ENCODE measurements around the gene ANKRD9.

The ANKRD9 gene

GRCh38 chr14:102508410-102508773 lies 1.2 kb downstream of the ANKRD9 start:
- H2AFZ ChIP-seq (ENCODE audit: low read length) = no peak overlapping the region
- peak overlapping the region; percentile 79 for H3K4me2 ChIP-seq (ENCODE audit: low read length)
- no peaks in the 10 kb centered on the region for H3F3A ChIP-seq (ENCODE audit: insufficient read depth, low read length)
- no peaks in the 10 kb centered on the region for H3K36me3 ChIP-seq (ENCODE audit: insufficient read depth, low read length)
- no peaks in the 10 kb centered on the region for H3K9me3 ChIP-seq (ENCODE audit: low read length)
- peaks cover 5% of the 10 kb centered on the region for H3K4me1 ChIP-seq (ENCODE audit: insufficient read depth, low read length, severe bottlenecking)
- H3K79me2 ChIP-seq (ENCODE audit: insufficient read depth, low read length) = no peaks in the 10 kb centered on the region
- H3K9ac ChIP-seq (ENCODE audit: low read length) = no peak overlapping the region
- no peak for TF ChIP-seq EZH2 (IDR thresholded peaks at IDR 0.05; ENCODE audit: borderline replicate concordance, low read length)
- TF ChIP-seq CTCF (IDR thresholded peaks at IDR 0.05; ENCODE audit: low read length) = no peak
- no peaks in the 10 kb centered on the region for H3K27me3 ChIP-seq (ENCODE audit: insufficient read depth, low read length)
- no peaks in the 10 kb centered on the region for H4K20me1 ChIP-seq (ENCODE audit: insufficient read depth, low read length)
- peak overlapping the region; percentile 61 for H3K4me3 ChIP-seq (ENCODE audit: low read depth, low read length, poor library complexity, severe bottlenecking)
- H3K27ac ChIP-seq (ENCODE audit: low read depth, low read length, poor library complexity, severe bottlenecking) = peak overlapping the region; percentile 66
- no peaks in the 10 kb centered on the region for H3K9me2 ChIP-seq (ENCODE audit: low read depth, low read length)

- no peaks in the 10 kb centered on the region for H3K27me3 ChIP-seq (ENCODE audit: insufficient read depth, low read length)
- H3K4me1 ChIP-seq (ENCODE audit: insufficient read depth, low read length, severe bottlenecking) = peaks cover 5% of the 10 kb centered on the region
- TF ChIP-seq EZH2 (IDR thresholded peaks at IDR 0.05; ENCODE audit: borderline replicate concordance, low read length) (no peak), CTCF (IDR thresholded peaks at IDR 0.05; ENCODE audit: low read length) (no peak)
- 0 out of 2 replicates have a peak overlapping the region, but pooled peaks have one; percentile 79 for H3K4me2 ChIP-seq (ENCODE audit: low read length)
- no peak overlapping the region for H3K27ac ChIP-seq (ENCODE audit: low read depth, low read length, poor library complexity, severe bottlenecking)
- no peaks in the 10 kb centered on the region for H3F3A ChIP-seq (ENCODE audit: insufficient read depth, low read length)
- H3K9me3 ChIP-seq (ENCODE audit: low read length) = no peaks in the 10 kb centered on the region
- no peak overlapping the region for H2AFZ ChIP-seq (ENCODE audit: low read length)
- no peaks in the 10 kb centered on the region for H3K36me3 ChIP-seq (ENCODE audit: insufficient read depth, low read length)
- H3K79me2 ChIP-seq (ENCODE audit: insufficient read depth, low read length) = no peaks in the 10 kb centered on the region
- H4K20me1 ChIP-seq (ENCODE audit: insufficient read depth, low read length) = no peaks in the 10 kb centered on the region
- H3K4me3 ChIP-seq (ENCODE audit: low read depth, low read length, poor library complexity, severe bottlenecking) = no peak overlapping the region
- no peak overlapping the region for H3K9ac ChIP-seq (ENCODE audit: low read length)
- no peaks in the 10 kb centered on the region for H3K9me2 ChIP-seq (ENCODE audit: low read depth, low read length)
Measured at GRCh38 chr14:102507857-102508312, 1.7 kb downstream of the ANKRD9 start.

- TF ChIP-seq CTCF (IDR thresholded peaks at IDR 0.05; ENCODE audit: low read length) (no peak), EZH2 (IDR thresholded peaks at IDR 0.05; ENCODE audit: borderline replicate concordance, low read length) (no peak)
- Histone ChIP-seq H3K36me3 (ENCODE audit: insufficient read depth, low read length) (no peaks in the 10 kb centered on the region), H3F3A (ENCODE audit: insufficient read depth, low read length) (no peaks in the 10 kb centered on the region), H3K4me2 (ENCODE audit: low read length) (no peak overlapping the region), H4K20me1 (ENCODE audit: insufficient read depth, low read length) (no peaks in the 10 kb centered on the region), H3K9me3 (ENCODE audit: low read length) (no peaks in the 10 kb centered on the region), H3K79me2 (ENCODE audit: insufficient read depth, low read length) (no peaks in the 10 kb centered on the region), H3K4me3 (ENCODE audit: low read depth, low read length, poor library complexity, severe bottlenecking) (no peak overlapping the region), H2AFZ (ENCODE audit: low read length) (no peak overlapping the region), H3K9ac (ENCODE audit: low read length) (no peak overlapping the region), H3K4me1 (ENCODE audit: insufficient read depth, low read length, severe bottlenecking) (peaks cover 5% of the 10 kb centered on the region), H3K27ac (ENCODE audit: low read depth, low read length, poor library complexity, severe bottlenecking) (no peak overlapping the region), H3K9me2 (ENCODE audit: low read depth, low read length) (no peaks in the 10 kb centered on the region), H3K27me3 (ENCODE audit: insufficient read depth, low read length) (no peaks in the 10 kb centered on the region)
Measured at GRCh38 chr14:102507081-102507856, 2.3 kb downstream of the ANKRD9 start.

Data from OCI-LY1 (cell line).